Panc1 (cell line): ENCODE data around the gene ILDR2. TPM values are rescaled to one million over a fixed set of nuclear protein-coding genes. Genes with fewer than 3 reads are reported as not detected.

Experiments
- ATAC-seq: fragments of 200-7000 bp; cut with Tn5 transposase; 2 replicates; pipeline ENCODE4 v1.9.1; 2020; ENCODE audit warnings: mild to moderate bottlenecking, moderate library complexity
- BruUV-seq: library from RNA; stranded (reverse); fragments of 400-500 nt; replicated peaks from 2 replicates; lab custom pipeline; 2021; lab: Mats Ljungman, UMichigan
- CTCF ChIA-PET: fragments of 300-600 bp; sonication (Branson Sonifier 250); formaldehyde crosslinking; loops from one replicate; lab custom pipeline; 2022; ENCODE audit warnings: antibody characterized with exemption; lab: Charles Lee
- POLR2A ChIA-PET: fragments of 300-600 bp; sonication (Branson Sonifier 250); formaldehyde crosslinking; loops from one replicate; lab custom pipeline; 2022; ENCODE audit warnings: antibody characterized with exemption; lab: Charles Lee
- DNase-seq: peaks from one replicate; pipeline ENCODE4 v3.0.0-alpha.2; 2010; ENCODE audit warnings: low read depth, low spot score
- H3K27ac ChIP-seq: 2 replicates; pipeline ENCODE4 v1.5.1; 2011; ENCODE audit warnings: mild to moderate bottlenecking, low read length, inconsistent platforms
- H3K27me3 ChIP-seq: fragments of 200-500 bp; sonication (Bioruptor generic); 2 replicates; pipeline ENCODE4 v1.6.0; 2014; ENCODE audit warnings: low read length, inconsistent platforms; ENCODE audit not compliant: control insufficient read depth, insufficient read depth
- H3K36me3 ChIP-seq: fragments of 200-500 bp; sonication (Bioruptor generic); 2 replicates; pipeline ENCODE4 v1.5.1; 2014; ENCODE audit warnings: inconsistent platforms, mild to moderate bottlenecking, low read length, moderate library complexity; ENCODE audit not compliant: control insufficient read depth, insufficient read depth
- H3K4me1 ChIP-seq: 2 replicates; pipeline ENCODE4 v1.5.1; 2011; ENCODE audit warnings: inconsistent platforms, mild to moderate bottlenecking, low read length, moderate library complexity; ENCODE audit not compliant: control insufficient read depth, insufficient read depth
- H3K4me3 ChIP-seq, 2 experiments: 2 replicates each; pipeline ENCODE4 v1.5.1; 2011 to 2012; ENCODE audit warnings: low read depth in 2 of 2, low read length in 2 of 2, mild to moderate bottlenecking in 2 of 2, inconsistent platforms in 1 of 2, moderate library complexity in 1 of 2
- H3K9me3 ChIP-seq: fragments of 200-500 bp; sonication (Bioruptor generic); 2 replicates; pipeline ENCODE4 v1.5.1; 2014; ENCODE audit warnings: low read depth, mild to moderate bottlenecking, inconsistent platforms, low read length, moderate library complexity; ENCODE audit not compliant: control insufficient read depth, insufficient read depth
- POLR2AphosphoS5 ChIP-seq: IDR thresholded peaks from 2 replicates; pipeline ENCODE4 v1.6.1; 2012; ENCODE audit warnings: mild to moderate bottlenecking, low read depth, low read length, moderate library complexity
- SIN3A ChIP-seq: IDR thresholded peaks from 2 replicates; pipeline ENCODE4 v1.6.1; 2012; ENCODE audit warnings: low read depth, mild to moderate bottlenecking, low read length, moderate library complexity, borderline replicate concordance; ENCODE audit not compliant: insufficient read depth
- TCF7L2 ChIP-seq: IDR thresholded peaks from 2 replicates; pipeline ENCODE4 v1.6.1; 2011; ENCODE audit warnings: mild to moderate bottlenecking, low read depth, low read length, inconsistent platforms
- in situ Hi-C: cut with HindIII; loops from 2 replicates; pipeline ENCODE4 v1.10.0; 2016; ENCODE audit warnings: low sequenced_read_pairs, low pct_unique_long_range_greater_than_20kb
- intact Hi-C: fragments of 100-400 bp; cut with micrococcal nuclease; formaldehyde crosslinking; loops from one replicate; pipeline ENCODE4 v1.10.0; 2022; ENCODE audit not compliant: unreplicated experiment
- total RNA-seq: library from RNA; stranded (reverse); gene quantifications from one replicate; pipeline ENCODE4 v1.2.1, GENCODE V29; 2021; ENCODE audit not compliant: unreplicated experiment
- TF ChIP-seq, protein P1 (sequence below), 2 experiments: IDR thresholded peaks; 2 replicates each; pipeline ENCODE4 v1.6.1; 2011 to 2012; ENCODE audit warnings: low read depth in 2 of 2, control low read depth in 1 of 2, low read length in 1 of 2, mild to moderate bottlenecking in 1 of 2, moderate library complexity in 1 of 2; ENCODE audit not compliant: insufficient read depth in 1 of 2
- TF ChIP-seq, protein P2 (sequence below): fragments of 450-650 bp; IDR thresholded peaks from 2 replicates; pipeline ENCODE4 v1.5.1; 2017; ENCODE audit warnings: mild to moderate bottlenecking

Gene ILDR2
- total RNA-seq, 1 experiment from 2014 or later: 0.08 TPM

DNA sequence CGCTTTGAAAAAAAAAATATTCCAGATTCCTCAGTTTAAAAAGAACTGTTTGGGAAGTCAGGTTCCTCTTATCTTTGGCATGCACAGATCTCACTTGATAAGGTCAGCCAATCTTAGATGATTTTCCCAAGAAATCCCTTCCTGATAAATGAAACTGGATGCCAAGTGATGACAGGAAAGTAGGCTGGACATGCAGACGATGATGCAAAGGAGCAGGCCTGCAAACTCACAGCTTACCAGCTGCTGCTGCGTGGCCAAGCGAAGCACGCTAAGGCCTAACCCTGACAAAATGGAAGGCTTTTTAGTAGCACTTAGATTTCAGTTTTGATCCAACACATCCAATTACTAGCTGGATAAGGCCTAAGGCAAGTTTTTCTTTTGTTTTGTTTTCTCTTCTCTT lies 109.4 kb downstream of the ILDR2 start:
- in situ Hi-C loops: no loop called here
- no peak for TF ChIP-seq POLR2AphosphoS5
- TF ChIP-seq, protein P1, sequence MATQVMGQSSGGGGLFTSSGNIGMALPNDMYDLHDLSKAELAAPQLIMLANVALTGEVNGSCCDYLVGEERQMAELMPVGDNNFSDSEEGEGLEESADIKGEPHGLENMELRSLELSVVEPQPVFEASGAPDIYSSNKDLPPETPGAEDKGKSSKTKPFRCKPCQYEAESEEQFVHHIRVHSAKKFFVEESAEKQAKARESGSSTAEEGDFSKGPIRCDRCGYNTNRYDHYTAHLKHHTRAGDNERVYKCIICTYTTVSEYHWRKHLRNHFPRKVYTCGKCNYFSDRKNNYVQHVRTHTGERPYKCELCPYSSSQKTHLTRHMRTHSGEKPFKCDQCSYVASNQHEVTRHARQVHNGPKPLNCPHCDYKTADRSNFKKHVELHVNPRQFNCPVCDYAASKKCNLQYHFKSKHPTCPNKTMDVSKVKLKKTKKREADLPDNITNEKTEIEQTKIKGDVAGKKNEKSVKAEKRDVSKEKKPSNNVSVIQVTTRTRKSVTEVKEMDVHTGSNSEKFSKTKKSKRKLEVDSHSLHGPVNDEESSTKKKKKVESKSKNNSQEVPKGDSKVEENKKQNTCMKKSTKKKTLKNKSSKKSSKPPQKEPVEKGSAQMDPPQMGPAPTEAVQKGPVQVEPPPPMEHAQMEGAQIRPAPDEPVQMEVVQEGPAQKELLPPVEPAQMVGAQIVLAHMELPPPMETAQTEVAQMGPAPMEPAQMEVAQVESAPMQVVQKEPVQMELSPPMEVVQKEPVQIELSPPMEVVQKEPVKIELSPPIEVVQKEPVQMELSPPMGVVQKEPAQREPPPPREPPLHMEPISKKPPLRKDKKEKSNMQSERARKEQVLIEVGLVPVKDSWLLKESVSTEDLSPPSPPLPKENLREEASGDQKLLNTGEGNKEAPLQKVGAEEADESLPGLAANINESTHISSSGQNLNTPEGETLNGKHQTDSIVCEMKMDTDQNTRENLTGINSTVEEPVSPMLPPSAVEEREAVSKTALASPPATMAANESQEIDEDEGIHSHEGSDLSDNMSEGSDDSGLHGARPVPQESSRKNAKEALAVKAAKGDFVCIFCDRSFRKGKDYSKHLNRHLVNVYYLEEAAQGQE (IDR thresholded peaks at IDR 0.05; ENCODE audit: insufficient read depth in 1 of 2, low read depth in 2 of 2, low read length in 1 of 2): no peak
- no peak for TF ChIP-seq TCF7L2
- TF ChIP-seq SIN3A: no peak
- TF ChIP-seq, protein P2, sequence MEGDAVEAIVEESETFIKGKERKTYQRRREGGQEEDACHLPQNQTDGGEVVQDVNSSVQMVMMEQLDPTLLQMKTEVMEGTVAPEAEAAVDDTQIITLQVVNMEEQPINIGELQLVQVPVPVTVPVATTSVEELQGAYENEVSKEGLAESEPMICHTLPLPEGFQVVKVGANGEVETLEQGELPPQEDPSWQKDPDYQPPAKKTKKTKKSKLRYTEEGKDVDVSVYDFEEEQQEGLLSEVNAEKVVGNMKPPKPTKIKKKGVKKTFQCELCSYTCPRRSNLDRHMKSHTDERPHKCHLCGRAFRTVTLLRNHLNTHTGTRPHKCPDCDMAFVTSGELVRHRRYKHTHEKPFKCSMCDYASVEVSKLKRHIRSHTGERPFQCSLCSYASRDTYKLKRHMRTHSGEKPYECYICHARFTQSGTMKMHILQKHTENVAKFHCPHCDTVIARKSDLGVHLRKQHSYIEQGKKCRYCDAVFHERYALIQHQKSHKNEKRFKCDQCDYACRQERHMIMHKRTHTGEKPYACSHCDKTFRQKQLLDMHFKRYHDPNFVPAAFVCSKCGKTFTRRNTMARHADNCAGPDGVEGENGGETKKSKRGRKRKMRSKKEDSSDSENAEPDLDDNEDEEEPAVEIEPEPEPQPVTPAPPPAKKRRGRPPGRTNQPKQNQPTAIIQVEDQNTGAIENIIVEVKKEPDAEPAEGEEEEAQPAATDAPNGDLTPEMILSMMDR: no peak
- Histone ChIP-seq H3K27me3 (no peaks in the 10 kb centered on the region), H3K27ac (no peak overlapping the region), H3K4me3 (no peak overlapping the region), H3K4me1 (no peaks in the 10 kb centered on the region), H3K9me3 (no peaks in the 10 kb centered on the region), H3K36me3 (peaks cover 16% of the 10 kb centered on the region; the same call in 1 of the 2 replicates)
- no TSS peak for BruUV-seq
- intact Hi-C loops: no loop called here
- POLR2A ChIA-PET: no interaction called here
- CTCF ChIA-PET: no interaction called here
- no peak for DNase-seq
- no peak for ATAC-seq

DNA sequence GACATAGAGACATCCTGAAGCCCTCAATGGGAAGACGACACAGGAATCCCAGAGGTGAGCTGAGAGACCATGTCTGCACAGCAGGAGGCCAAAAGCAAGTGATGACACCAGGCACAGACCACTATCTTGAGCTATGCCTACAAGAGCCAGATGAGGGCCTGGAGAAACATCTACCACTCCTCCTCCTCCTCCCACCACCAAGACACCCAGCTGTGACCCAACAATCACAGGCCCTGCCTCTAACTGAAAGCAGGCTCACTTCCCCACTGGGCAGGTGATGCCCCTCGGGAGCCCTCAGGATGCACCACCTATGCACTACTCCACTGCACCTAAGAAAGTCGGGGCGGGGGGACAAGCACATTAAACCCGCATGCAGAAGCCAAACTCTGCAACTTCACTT lies 115.7 kb downstream of the ILDR2 start:
- ATAC-seq (no peak), DNase-seq (no peak)
- Histone ChIP-seq H3K27ac (no peak overlapping the region), H3K4me3 (no peak overlapping the region), H3K36me3 (peaks cover 43% of the 10 kb centered on the region), H3K4me1 (no peaks in the 10 kb centered on the region), H3K9me3 (no peaks in the 10 kb centered on the region), H3K27me3 (no peaks in the 10 kb centered on the region)
- intact Hi-C loops (no loop called here), in situ Hi-C loops (no loop called here)
- ChIA-PET CTCF (no interaction called here), POLR2A (interaction anchor here (0.6 kb wide), 1 partner anchor 76 kb away, joined by 3 read pairs; no protein-coding TSS in a partner anchor)
- TF ChIP-seq TCF7L2: no peak
- TF ChIP-seq, protein P2: no peak
- no peak for TF ChIP-seq SIN3A
- no TSS peak for BruUV-seq
